Measurements from ENCODE around the gene WNT7B.

WNT7B gene

GRCh38 chr22:45905326-45905923 lies 71.5 kb downstream of the WNT7B start:
- no peak for DNase-seq

GRCh38 chr22:45904236-45904635 lies 72.7 kb downstream of the WNT7B start:
- DNase-seq: no peak

DNA sequence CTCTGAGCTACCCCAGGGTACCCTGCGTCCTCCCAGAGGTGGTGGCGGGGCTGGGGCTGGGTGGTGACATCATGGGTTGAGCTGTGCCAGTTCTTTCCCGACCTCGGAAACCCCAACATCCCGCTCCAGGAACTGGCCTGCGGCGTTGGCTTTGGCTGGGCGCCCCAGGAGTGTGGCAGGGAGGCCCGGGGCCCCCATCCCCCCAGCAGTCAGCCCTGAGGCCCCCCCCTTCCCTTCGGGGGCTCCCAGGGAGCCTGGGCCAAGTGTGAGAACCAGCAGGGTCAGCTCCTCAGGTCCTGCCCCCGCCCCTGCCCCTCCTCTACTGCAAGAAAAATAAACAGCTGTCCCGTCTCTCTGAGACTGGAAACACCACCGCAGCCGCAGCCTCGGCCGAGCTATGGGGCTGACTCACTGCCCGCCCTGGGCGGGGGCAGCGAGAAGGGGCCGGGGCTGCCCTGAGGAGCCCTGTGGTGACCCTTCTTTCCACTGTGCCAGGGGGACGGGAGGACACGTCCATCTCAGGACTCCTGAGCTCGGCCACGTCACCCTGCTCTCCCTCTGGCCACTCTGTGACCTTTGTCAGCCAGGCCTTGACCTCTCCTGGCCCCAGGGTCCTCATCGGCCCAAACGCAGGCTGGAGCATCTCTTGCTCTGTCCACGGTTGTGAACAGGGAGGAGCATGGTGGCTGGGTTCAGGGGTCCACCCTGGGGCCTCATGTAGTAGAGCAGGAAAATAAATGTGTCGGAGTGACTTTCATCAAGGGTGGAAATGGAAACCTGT lies 73.4 kb downstream of the WNT7B start:
- DNase-seq: peak; percentile 85

- DNase-seq: no peak
Measured at GRCh38 chr22:45897736-45898135, 79.2 kb downstream of the WNT7B start.

- no peak for DNase-seq
Measured at GRCh38 chr22:45896964-45897538, 79.9 kb downstream of the WNT7B start.

DNA sequence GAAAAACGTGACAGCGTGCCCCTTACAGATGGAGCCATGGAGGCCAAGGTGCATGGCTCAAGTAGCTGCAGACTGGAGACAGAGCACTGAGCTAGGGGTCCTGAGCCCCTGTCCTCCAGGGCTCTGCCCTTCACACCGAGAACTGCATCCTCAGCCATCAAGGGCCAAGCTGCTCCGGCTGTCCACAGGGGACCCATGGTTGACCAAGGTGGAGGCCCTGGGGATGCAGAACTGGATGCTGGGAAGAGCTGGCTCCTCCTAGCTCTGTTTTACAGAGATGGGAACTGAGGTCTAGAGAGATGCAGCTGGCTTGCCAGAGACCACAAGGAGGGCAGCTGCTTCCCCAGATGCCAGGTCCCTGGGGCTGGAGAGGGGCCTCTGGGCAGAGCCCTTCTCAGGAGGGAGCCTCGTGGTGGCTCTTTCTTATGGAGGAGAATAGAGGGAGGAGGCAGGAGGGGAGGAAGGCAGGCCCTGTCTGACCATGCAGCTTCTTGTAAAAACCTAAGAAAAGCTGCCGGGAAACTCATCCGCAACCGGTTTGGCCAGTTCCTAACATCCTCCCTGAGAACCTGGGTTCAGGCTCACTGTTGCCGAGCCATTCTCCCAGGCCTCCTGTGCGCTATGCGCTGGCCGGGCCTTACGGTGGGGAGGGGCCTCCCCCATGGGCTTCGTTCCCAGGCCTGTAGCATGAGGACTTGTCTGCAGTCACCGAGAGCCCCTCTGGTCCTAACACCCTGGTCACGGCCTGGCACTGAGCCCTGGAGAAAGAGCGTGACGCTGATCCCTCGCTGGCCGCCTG lies 80.6 kb downstream of the WNT7B start:
- DNase-seq: no peak

DNA sequence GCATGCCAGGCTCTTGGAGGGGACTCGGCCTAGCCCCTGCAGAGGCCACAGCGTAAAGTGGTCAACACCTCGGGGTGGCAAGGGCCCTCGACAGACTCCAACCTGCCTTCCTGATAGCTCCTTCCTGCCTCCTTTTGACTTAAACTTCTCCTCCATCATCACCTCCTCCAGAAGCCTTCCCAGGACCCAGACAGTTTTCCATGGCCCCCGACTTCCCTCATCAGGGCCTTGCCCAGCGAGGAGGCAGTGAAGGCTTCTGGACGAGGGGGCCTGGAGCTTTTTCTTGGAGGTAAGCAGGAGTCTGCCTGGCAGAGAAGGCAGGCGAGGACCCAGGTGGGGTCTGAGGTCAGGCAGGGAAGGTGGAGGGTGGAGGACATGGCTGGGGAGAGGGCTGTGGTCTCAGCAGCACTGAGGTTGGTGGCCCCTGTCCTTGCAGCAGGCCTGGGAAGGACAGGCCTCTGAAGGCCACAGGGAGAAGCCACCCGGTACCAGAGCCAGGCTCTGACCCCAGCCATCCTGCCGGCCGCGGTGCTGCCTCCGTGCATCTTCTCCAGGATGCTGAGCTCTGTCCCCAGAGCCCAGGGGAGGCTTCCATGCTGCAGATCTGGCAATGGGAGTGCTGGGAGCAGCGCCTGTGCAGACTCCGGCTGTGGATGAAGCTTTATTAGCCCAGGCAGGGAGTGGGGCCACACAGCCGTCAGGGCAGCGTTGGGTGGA lies 81.4 kb downstream of the WNT7B start:
- DNase-seq: no peak

- no peak for DNase-seq
Measured at GRCh38 chr22:45893516-45893915, 83.4 kb downstream of the WNT7B start.

- DNase-seq: no peak
Measured at GRCh38 chr22:45892681-45893461, 84.1 kb downstream of the WNT7B start.

- DNase-seq: no peak
Measured at GRCh38 chr22:45891996-45892621, 84.9 kb downstream of the WNT7B start.

GRCh38 chr22:45891471-45891995 lies 85.4 kb downstream of the WNT7B start:
- no peak for DNase-seq

DNA sequence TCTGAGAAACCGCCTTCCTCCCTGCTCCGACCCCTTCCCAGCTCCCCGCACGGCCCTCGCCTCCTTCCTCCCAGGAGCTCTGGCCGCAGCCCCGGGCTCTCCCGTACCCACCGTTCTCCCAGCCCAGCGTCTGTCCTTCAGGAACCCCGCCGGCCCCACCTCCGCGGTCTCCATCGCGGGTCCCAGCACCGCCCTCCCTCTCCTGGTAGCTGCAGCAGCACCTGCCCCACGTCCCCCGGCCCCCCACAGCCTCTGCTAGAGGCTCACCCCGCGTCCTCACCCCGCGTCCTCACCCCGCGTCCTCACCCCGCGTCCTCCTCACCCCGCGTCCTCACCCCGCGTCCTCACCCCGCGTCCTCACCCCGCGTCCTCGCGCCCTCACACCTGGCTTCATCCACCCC lies 85.9 kb downstream of the WNT7B start:
- DNase-seq: no peak

GRCh38 chr22:45890351-45890635 lies 86.7 kb downstream of the WNT7B start:
- no peak for DNase-seq

- peak; percentile 28 for DNase-seq
Measured at GRCh38 chr22:45889539-45890350, 87.2 kb downstream of the WNT7B start.

DNA sequence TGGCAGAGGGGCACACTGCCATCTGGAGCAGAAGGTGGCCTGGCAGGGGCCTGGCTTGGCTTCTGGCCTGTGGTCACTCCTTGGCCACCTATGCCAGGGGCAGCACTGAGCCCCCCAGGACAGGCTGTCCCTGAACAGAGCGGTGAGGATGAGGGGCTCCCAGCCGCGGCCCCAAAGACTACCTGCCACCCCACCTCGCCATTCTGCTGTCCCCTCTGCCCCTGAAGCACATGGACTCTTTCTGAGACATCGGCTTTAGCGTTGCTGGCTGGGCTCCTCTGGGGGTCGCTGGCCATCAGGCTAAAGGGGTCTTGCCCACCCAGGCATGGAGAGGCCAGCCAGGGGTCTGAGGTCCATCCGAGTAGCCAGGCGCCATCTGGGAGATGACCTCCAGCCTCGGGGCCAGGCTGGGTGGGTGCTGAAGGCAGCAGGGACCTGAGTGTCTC lies 87.8 kb downstream of the WNT7B start:
- no peak for DNase-seq

GRCh38 chr22:45888221-45889092 lies 88.5 kb downstream of the WNT7B start:
- no peak for DNase-seq

DNA sequence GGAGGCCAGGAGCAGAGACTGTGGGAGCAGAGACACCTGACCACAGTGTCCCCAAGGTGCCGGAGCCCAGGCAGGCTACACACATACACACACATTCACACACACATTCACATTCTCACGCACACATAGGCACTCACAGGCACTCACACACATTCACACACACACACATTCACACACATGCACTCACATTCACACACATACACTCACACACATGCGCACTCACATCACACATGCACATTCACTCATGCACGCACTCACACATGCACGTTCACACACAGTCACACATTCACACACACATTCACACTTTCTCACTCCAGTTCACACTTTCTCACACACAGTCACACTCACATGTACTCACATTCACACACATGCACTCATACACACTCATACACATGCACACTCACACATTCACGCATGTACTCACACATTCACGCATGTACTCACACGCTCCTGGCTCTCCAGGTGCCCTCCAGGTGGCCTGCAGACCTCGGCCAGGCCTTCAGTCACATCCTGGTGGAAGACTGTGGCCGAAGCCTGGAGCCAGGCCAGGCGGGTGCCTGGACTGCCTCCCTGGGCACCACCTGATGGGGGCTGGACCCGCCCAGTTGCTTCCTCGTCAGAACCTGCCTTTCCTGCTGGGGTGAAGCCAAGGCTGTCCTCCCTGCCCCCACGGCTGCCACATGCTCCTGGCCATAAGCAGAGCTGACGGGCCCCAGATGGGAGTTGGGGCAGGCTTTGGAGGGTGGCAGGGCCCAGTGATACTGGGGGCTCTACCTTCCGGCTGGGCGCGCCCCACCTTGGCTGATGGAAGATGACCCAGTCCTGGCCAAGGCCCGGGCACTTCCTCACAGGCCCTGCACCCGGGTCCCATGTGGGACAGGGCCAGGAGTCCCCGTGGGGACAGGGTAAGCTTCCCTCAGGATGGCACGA lies 89.5 kb downstream of the WNT7B start:
- DNase-seq: no peak

- no peak for DNase-seq
Measured at GRCh38 chr22:45886540-45886939, 90.4 kb downstream of the WNT7B start.
